Measurements from ENCODE around the gene ABHD3.

The ABHD3 gene

GRCh38 chr18:21604671-21605070 is 99.9 kb downstream of the ABHD3 start:
- Histone ChIP-seq H2AFZ (ENCODE audit: low read length) (peak overlapping the region; percentile 14; the same call in 1 of the 2 replicates), H3K4me2 (ENCODE audit: low read depth, low read length, poor library complexity, severe bottlenecking) (no peak overlapping the region), H3K4me1 (ENCODE audit: insufficient read depth, low read length, poor library complexity, severe bottlenecking) (peaks cover 11% of the 10 kb centered on the region), H3K36me3 (ENCODE audit: insufficient read depth, low read length) (no peaks in the 10 kb centered on the region), H3K4me3 (ENCODE audit: low read length, poor library complexity, severe bottlenecking) (no peak overlapping the region), H3K9me3 (ENCODE audit: insufficient read depth, low read depth, low read length) (no peaks in the 10 kb centered on the region), H3K9ac (ENCODE audit: low read depth, low read length, poor library complexity, severe bottlenecking) (no peak overlapping the region), H4K20me1 (ENCODE audit: insufficient read depth, low read length, poor library complexity, severe bottlenecking) (peaks cover 3% of the 10 kb centered on the region), H3K27me3 (ENCODE audit: insufficient read depth, low read length, poor library complexity, severe bottlenecking) (no peaks in the 10 kb centered on the region), H3K79me2 (ENCODE audit: insufficient read depth, low read length) (peaks cover 4% of the 10 kb centered on the region), H3K9me2 (replicated peaks; ENCODE audit: low read depth, low read length) (no peaks in the 10 kb centered on the region), H3F3A (ENCODE audit: low read depth) (0 out of 2 replicates have a peak, but pooled peaks cover 3% of the 10 kb centered on the region)
- TF ChIP-seq EZH2phosphoT487 (IDR thresholded peaks at IDR 0.05; ENCODE audit: borderline replicate concordance), result no peak

GRCh38 chr18:21602299-21602587 is 102.3 kb downstream of the ABHD3 start:
- H3K9me2 ChIP-seq (replicated peaks; ENCODE audit: low read depth, low read length), result no peaks in the 10 kb centered on the region
- TF ChIP-seq EZH2phosphoT487 (IDR thresholded peaks at IDR 0.05; ENCODE audit: borderline replicate concordance) (no peak), CTCF (conservative IDR thresholded peaks at IDR 0.05; ENCODE audit: low read length) (no peak)
- H2AFZ ChIP-seq (ENCODE audit: low read length), result no peak overlapping the region
- no peak overlapping the region for H3K9ac ChIP-seq (ENCODE audit: low read depth, low read length, poor library complexity, severe bottlenecking)
- H3K27me3 ChIP-seq (ENCODE audit: insufficient read depth, low read length, poor library complexity, severe bottlenecking), result no peaks in the 10 kb centered on the region
- peaks cover 25% of the 10 kb centered on the region for H4K20me1 ChIP-seq (ENCODE audit: insufficient read depth, low read length, poor library complexity, severe bottlenecking)
- H3K4me3 ChIP-seq (ENCODE audit: low read length, poor library complexity, severe bottlenecking), result no peak overlapping the region
- 0 out of 2 replicates have a peak, but pooled peaks cover 3% of the 10 kb centered on the region for H3F3A ChIP-seq (ENCODE audit: low read depth)
- H3K36me3 ChIP-seq (ENCODE audit: insufficient read depth, low read length), result no peaks in the 10 kb centered on the region
- H3K9me3 ChIP-seq (ENCODE audit: insufficient read depth, low read depth, low read length), result no peaks in the 10 kb centered on the region
- H3K4me2 ChIP-seq (ENCODE audit: low read depth, low read length, poor library complexity, severe bottlenecking), result no peak overlapping the region
- peaks cover 27% of the 10 kb centered on the region for H3K79me2 ChIP-seq (ENCODE audit: insufficient read depth, low read length)
- peaks cover 26% of the 10 kb centered on the region for H3K4me1 ChIP-seq (ENCODE audit: insufficient read depth, low read length, poor library complexity, severe bottlenecking)
